ENCODE measurements around the gene MAPK14. TPM values are rescaled to one million over a fixed set of nuclear protein-coding genes. Genes with fewer than 3 reads are reported as not detected.

Gene MAPK14
- total and polyA plus RNA-seq, 9 of the 15 experiments (the other 6 are each of a cell fraction or from before 2014, with no cell fraction given), result 8.8 to 62.7 (median 35.5) TPM

GRCh38 chr6:36099869-36100483 is 72.4 kb downstream of the MAPK14 start (continued):
- TF ChIP-seq ATF2 (CRISPR knock-in tag; IDR thresholded peaks at IDR 0.05), result no peak
- TF ChIP-seq ATF1 (CRISPR knock-in tag; IDR thresholded peaks at IDR 0.05), result no peak
- peak; percentile 40; the same call in 1 of the 2 replicates for TF ChIP-seq ATF1 (tag; IDR thresholded peaks at IDR 0.05)
- peak; percentile 85 for TF ChIP-seq PRDM10 (IDR thresholded peaks at IDR 0.05; ENCODE audit: partially characterized antibody)
- TF ChIP-seq TAL1 (IDR thresholded peaks at IDR 0.05), result peak; percentile 24; the same call in 1 of the 2 replicates
- no peak for TF ChIP-seq ERF (CRISPR knock-in tag; IDR thresholded peaks at IDR 0.05)
- no peak for TF ChIP-seq SRSF3 (IDR thresholded peaks at IDR 0.05; ENCODE audit: insufficient read depth, low read length)
- peak; percentile 27 for TF ChIP-seq MEIS2 (IDR thresholded peaks at IDR 0.05; ENCODE audit: partially characterized antibody)
- TF ChIP-seq NBN (IDR thresholded peaks at IDR 0.05; ENCODE audit: low read depth), result no peak
- TF ChIP-seq CREB3L1 (IDR thresholded peaks at IDR 0.05; ENCODE audit: borderline replicate concordance, low read depth), result no peak
- no peak for TF ChIP-seq ZKSCAN3 (CRISPR knock-in tag; IDR thresholded peaks at IDR 0.05)
- TF ChIP-seq PBX2 (CRISPR knock-in tag; IDR thresholded peaks at IDR 0.05; ENCODE audit: low read depth), result no peak
- peak; percentile 45; the same call in 1 of the 2 replicates for TF ChIP-seq PBX2 (tag; conservative IDR thresholded peaks at IDR 0.05; ENCODE audit: low read depth)
- peak; percentile 65; the same call in 1 of the 2 replicates for TF ChIP-seq GATAD2A (IDR thresholded peaks at IDR 0.05)
- TF ChIP-seq MCM3 (IDR thresholded peaks at IDR 0.05), result no peak
- TF ChIP-seq TEAD4 (IDR thresholded peaks at IDR 0.05; ENCODE audit: low read length), result peak; percentile 76
- no peak for TF ChIP-seq TEAD4 (CRISPR knock-in tag; IDR thresholded peaks at IDR 0.05; ENCODE audit: borderline replicate concordance)
- no peak for TF ChIP-seq PHB (CRISPR knock-in tag; IDR thresholded peaks at IDR 0.05)
- peak; percentile 80 for TF ChIP-seq ARID1B (IDR thresholded peaks at IDR 0.05)
- TF ChIP-seq NFIC (IDR thresholded peaks at IDR 0.05), result peak; percentile 92
- peak in 1 of 2 experiments; percentile 46; a peak in 1 of 4 replicates for TF ChIP-seq HDAC1 (IDR thresholded peaks at IDR 0.05)
- TF ChIP-seq ZC3H4 (CRISPR knock-in tag; IDR thresholded peaks at IDR 0.05; ENCODE audit: borderline replicate concordance), result no peak
